Measurements from ENCODE around the gene SRC.

SRC gene

GRCh38 chr20:37375227-37375626 is 29.3 kb downstream of the SRC start:
- H3K36me3 ChIP-seq (ENCODE audit: insufficient read depth, low read length) = peaks cover 2% of the 10 kb centered on the region
- no peak overlapping the region for H3K4me3 ChIP-seq (ENCODE audit: low read length)
- no peaks in the 10 kb centered on the region for H3K27me3 ChIP-seq (ENCODE audit: insufficient read depth, low read length)
- no peaks in the 10 kb centered on the region for H3K4me1 ChIP-seq (ENCODE audit: insufficient read depth, low read length)
- H3K9me3 ChIP-seq (ENCODE audit: low read length) = no peaks in the 10 kb centered on the region
- no peak overlapping the region for H2AFZ ChIP-seq (ENCODE audit: low read depth, low read length)

GRCh38 chr20:37376324-37376723 is 30.4 kb downstream of the SRC start:
- H3K36me3 ChIP-seq (ENCODE audit: insufficient read depth, low read length) = peaks cover 5% of the 10 kb centered on the region
- no peak overlapping the region for H2AFZ ChIP-seq (ENCODE audit: low read depth, low read length)
- H3K9me3 ChIP-seq (ENCODE audit: low read length) = no peaks in the 10 kb centered on the region
- no peak overlapping the region for H3K4me3 ChIP-seq (ENCODE audit: low read length)
- no peaks in the 10 kb centered on the region for H3K4me1 ChIP-seq (ENCODE audit: insufficient read depth, low read length)
- no peaks in the 10 kb centered on the region for H3K27me3 ChIP-seq (ENCODE audit: insufficient read depth, low read length)

DNA sequence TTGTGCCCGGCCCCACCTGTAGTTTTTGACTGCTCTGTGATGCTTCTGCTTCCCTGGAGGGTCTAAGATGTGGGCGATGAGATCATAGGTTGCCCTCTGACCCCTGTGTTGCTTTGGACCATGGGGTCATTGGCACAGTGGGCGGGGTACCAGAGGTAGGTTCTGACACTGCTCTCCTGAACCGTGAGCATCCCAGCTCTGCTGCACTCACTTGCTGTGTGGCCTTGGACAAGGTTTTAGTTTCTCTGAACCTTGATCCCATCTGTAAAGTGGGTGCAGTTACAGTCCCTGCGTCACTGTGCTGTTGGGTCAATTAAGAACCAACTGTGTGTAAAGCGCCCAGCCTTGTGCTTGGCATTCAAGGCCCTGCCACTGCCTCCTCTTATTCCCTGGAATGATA is 30.9 kb downstream of the SRC start:
- peaks cover 5% of the 10 kb centered on the region for H3K36me3 ChIP-seq (ENCODE audit: insufficient read depth, low read length)
- no peak overlapping the region for H3K4me3 ChIP-seq (ENCODE audit: low read length)
- no peaks in the 10 kb centered on the region for H3K27me3 ChIP-seq (ENCODE audit: insufficient read depth, low read length)
- no peak overlapping the region for H2AFZ ChIP-seq (ENCODE audit: low read depth, low read length)
- H3K4me1 ChIP-seq (ENCODE audit: insufficient read depth, low read length) = no peaks in the 10 kb centered on the region
- H3K9me3 ChIP-seq (ENCODE audit: low read length) = no peaks in the 10 kb centered on the region

GRCh38 chr20:37377346-37378081 is 31.6 kb downstream of the SRC start:
- Histone ChIP-seq H2AFZ (ENCODE audit: low read depth, low read length) (no peak overlapping the region), H3K4me3 (ENCODE audit: low read length) (no peak overlapping the region), H3K4me1 (ENCODE audit: insufficient read depth, low read length) (no peaks in the 10 kb centered on the region), H3K9me3 (ENCODE audit: low read length) (no peaks in the 10 kb centered on the region), H3K36me3 (ENCODE audit: insufficient read depth, low read length) (peaks cover 5% of the 10 kb centered on the region), H3K27me3 (ENCODE audit: insufficient read depth, low read length) (no peaks in the 10 kb centered on the region)

DNA sequence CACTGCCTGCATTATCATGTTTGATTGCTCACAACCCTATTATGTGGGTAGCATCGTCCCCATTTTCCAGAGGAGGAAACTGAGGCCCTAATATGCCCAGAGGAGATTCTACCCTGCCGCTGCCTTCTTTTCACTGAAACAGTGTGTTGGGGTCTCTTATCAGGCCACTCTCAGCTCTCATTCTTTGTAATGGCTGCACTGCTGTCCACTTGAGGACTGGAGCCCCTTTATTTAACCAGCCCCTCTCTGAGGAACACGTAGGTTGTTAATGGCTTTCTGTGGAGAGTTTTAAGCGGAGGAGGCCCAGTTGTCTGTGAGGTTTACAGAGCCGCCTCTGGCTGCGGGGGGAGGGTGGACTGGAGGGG is 32.5 kb downstream of the SRC start:
- Histone ChIP-seq H3K4me3 (ENCODE audit: low read length) (no peak overlapping the region), H3K36me3 (ENCODE audit: insufficient read depth, low read length) (peaks cover 5% of the 10 kb centered on the region), H3K27me3 (ENCODE audit: insufficient read depth, low read length) (no peaks in the 10 kb centered on the region), H3K9me3 (ENCODE audit: low read length) (no peaks in the 10 kb centered on the region), H2AFZ (ENCODE audit: low read depth, low read length) (no peak overlapping the region), H3K4me1 (ENCODE audit: insufficient read depth, low read length) (no peaks in the 10 kb centered on the region)

- Histone ChIP-seq H3K36me3 (ENCODE audit: insufficient read depth, low read length) (peaks cover 5% of the 10 kb centered on the region), H3K27me3 (ENCODE audit: insufficient read depth, low read length) (no peaks in the 10 kb centered on the region), H2AFZ (ENCODE audit: low read depth, low read length) (no peak overlapping the region), H3K4me3 (ENCODE audit: low read length) (no peak overlapping the region), H3K9me3 (ENCODE audit: low read length) (no peaks in the 10 kb centered on the region), H3K4me1 (ENCODE audit: insufficient read depth, low read length) (no peaks in the 10 kb centered on the region)
Observed at GRCh38 chr20:37378785-37379598, 33.1 kb downstream of the SRC start.

DNA sequence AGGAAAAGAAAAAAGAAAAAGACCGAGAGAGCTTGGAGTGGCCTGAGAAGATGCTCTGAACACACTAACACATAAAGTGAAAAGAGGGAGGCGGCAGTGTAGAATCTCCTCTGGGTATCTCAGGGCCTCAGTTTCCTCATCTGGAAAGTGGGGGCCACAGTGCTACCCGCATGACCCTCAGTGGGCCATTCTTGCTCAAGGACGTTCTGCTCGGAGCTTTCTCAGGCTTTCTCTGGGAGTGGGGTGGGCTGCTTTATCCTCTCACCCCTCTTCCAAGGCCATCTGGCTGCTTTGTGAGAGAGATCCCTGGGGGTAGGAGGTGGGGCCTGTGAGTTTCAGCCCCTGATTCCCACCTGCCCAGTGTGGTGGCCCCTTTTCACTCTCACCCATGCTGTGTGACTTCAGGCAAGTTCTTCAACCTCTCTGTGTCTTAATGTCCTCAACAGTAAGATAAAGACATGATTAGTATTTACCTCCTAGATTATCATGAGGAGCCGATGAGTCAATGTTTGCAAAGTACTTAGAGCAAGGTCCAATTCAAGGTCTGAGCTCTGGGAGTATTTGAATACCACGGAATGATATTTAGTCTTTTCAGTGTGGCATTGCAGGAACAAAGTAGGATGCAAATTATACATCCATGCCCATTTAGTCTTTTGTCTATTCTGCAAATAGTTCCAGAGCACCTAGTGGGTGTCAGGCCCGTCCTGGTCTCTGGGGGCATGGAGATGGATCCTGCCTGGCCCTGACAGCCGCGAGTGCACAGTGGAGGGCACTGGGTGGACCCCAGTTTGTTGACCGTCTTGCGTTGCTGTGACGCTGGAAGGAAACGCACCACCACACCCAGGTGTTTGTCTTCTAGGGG is 34.3 kb downstream of the SRC start:
- Histone ChIP-seq H3K4me3 (ENCODE audit: low read length) (no peak overlapping the region), H2AFZ (ENCODE audit: low read depth, low read length) (no peak overlapping the region), H3K9me3 (ENCODE audit: low read length) (no peaks in the 10 kb centered on the region), H3K36me3 (ENCODE audit: insufficient read depth, low read length) (peaks cover 10% of the 10 kb centered on the region), H3K4me1 (ENCODE audit: insufficient read depth, low read length) (no peaks in the 10 kb centered on the region), H3K27me3 (ENCODE audit: insufficient read depth, low read length) (no peaks in the 10 kb centered on the region)

DNA sequence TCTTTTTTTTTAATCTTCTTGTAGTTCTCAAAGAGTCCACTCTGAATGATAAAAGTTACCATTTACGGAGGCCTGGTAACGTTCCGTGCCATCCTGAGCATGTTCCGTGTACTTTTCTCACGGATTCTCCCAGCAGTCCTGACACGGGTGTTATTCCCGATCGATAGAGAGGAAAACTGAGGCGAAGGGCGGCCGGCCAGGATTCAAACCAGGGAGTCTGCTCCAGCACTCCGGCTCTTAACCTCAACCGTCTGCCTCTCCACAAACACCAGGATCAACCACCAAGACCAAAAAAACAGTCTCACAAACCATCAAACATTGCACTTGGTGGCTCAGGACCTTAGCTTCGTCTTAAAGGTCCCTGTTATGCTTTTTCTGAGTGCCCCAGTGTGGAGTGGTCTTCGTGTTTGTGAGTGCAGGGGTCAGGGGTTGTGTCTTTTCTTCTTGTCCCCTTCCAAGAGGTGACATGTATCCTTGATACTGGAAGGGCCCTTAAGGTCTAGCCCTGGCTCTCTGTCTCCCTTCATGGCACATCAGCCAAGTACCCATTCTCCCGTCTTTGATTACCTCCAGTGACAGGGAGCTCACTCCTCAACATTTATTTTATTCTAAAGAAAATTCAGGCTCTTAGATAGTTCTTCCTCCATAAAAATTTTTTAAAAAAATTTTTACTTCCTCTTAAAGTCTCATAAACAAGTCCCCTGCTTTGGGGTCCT is 35.1 kb downstream of the SRC start:
- Histone ChIP-seq H3K9me3 (ENCODE audit: low read length) (no peaks in the 10 kb centered on the region), H3K36me3 (ENCODE audit: insufficient read depth, low read length) (peaks cover 16% of the 10 kb centered on the region)

GRCh38 chr20:37381621-37382471 is 35.9 kb downstream of the SRC start:
- H3K9me3 ChIP-seq (ENCODE audit: low read length) = no peaks in the 10 kb centered on the region
- peaks cover 19% of the 10 kb centered on the region for H3K36me3 ChIP-seq (ENCODE audit: insufficient read depth, low read length)
- no peaks in the 10 kb centered on the region for H3K27me3 ChIP-seq (ENCODE audit: insufficient read depth, low read length)
- no peak overlapping the region for H2AFZ ChIP-seq (ENCODE audit: low read depth, low read length)
- no peaks in the 10 kb centered on the region for H3K4me1 ChIP-seq (ENCODE audit: insufficient read depth, low read length)
- H3K4me3 ChIP-seq (ENCODE audit: low read length) = no peak overlapping the region

More for the DNA sequence above, 35.1 kb downstream of the SRC start:
- Histone ChIP-seq H2AFZ (ENCODE audit: low read depth, low read length) (no peak overlapping the region), H3K27me3 (ENCODE audit: insufficient read depth, low read length) (no peaks in the 10 kb centered on the region), H3K4me3 (ENCODE audit: low read length) (no peak overlapping the region), H3K4me1 (ENCODE audit: insufficient read depth, low read length) (no peaks in the 10 kb centered on the region)

DNA sequence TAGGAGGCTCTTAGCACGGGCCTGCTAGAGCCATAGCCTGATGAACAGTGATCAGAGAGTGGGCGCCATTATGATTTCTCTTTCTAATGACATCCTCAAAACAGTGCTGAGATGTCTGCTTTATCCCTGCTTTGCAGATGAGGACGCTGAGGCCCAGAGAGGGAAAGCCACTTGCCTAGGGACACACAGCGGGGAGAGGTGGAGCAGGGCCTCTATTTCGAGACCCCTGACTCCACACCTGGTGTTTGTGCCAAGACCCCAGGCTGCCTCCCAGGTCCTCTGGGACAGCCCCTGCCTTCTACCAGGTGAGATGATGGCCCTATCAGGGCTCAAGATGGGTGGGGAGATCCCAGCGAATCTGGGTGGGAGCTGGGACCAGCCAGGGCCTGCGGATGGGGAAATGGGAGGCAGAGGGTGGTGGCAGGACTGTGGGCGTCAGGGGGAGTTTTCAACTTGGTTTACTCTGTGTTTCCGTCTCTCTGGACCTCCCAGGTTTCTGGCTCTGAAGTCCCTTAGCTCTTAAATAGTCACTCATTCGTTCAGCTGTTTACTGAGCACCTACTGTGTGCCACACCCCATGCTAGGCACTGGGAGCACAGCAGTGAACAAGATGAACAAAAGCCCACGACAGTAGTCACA is 36.7 kb downstream of the SRC start:
- H3K27me3 ChIP-seq (ENCODE audit: insufficient read depth, low read length) = no peaks in the 10 kb centered on the region

GRCh38 chr20:37383229-37383989 is 37.5 kb downstream of the SRC start:
- H3K27me3 ChIP-seq (ENCODE audit: insufficient read depth, low read length) = no peaks in the 10 kb centered on the region
- H2AFZ ChIP-seq (ENCODE audit: low read depth, low read length) = no peak overlapping the region
- H3K4me3 ChIP-seq (ENCODE audit: low read length) = no peak overlapping the region
- no peaks in the 10 kb centered on the region for H3K4me1 ChIP-seq (ENCODE audit: insufficient read depth, low read length)
- H3K36me3 ChIP-seq (ENCODE audit: insufficient read depth, low read length) = peaks cover 20% of the 10 kb centered on the region
- H3K9me3 ChIP-seq (ENCODE audit: low read length) = no peaks in the 10 kb centered on the region

More for the DNA sequence above, 36.7 kb downstream of the SRC start:
- Histone ChIP-seq H3K9me3 (ENCODE audit: low read length) (no peaks in the 10 kb centered on the region), H3K4me3 (ENCODE audit: low read length) (no peak overlapping the region), H3K4me1 (ENCODE audit: insufficient read depth, low read length) (no peaks in the 10 kb centered on the region), H2AFZ (ENCODE audit: low read depth, low read length) (no peak overlapping the region), H3K36me3 (ENCODE audit: insufficient read depth, low read length) (peaks cover 18% of the 10 kb centered on the region)

All from neuron (in vitro differentiated cells).